ENCODE data around the gene AVPR2. TPM values are rescaled to one million over a fixed set of nuclear protein-coding genes. Genes with fewer than 3 reads are reported as not detected.

AVPR2 gene
- total and polyA plus RNA-seq, 10 of the 15 experiments (the other 5 are each of a cell fraction or from before 2014, with no cell fraction given) = 0.12 to 0.37 TPM; not detected in 8

- no TSS peak for BruUV-seq (replicated peaks)
- Histone ChIP-seq H3K4me3 (no peak overlapping the region), H3K36me3 (ENCODE audit: control insufficient read depth in 2 of 2, insufficient read depth in 2 of 2, low read length in 1 of 2) (no peaks in the 10 kb centered on the region; a peak in 2 of 4 replicates), H3K9me3 (replicated peaks; ENCODE audit: control insufficient read depth, insufficient read depth, low read length) (no peaks in the 10 kb centered on the region), H3K27me3 (replicated peaks in 1 of 2; ENCODE audit: control insufficient read depth in 2 of 2, insufficient read depth in 2 of 2, low read length in 1 of 2) (no peaks in the 10 kb centered on the region), H3K4me1 (ENCODE audit: control insufficient read depth, insufficient read depth, low read length) (no peaks in the 10 kb centered on the region), H3K9ac (ENCODE audit: control insufficient read depth, insufficient read depth, low read length) (no peak overlapping the region), H3K4me2 (ENCODE audit: control insufficient read depth, insufficient read depth) (no peak overlapping the region), H4K20me1 (ENCODE audit: control insufficient read depth, insufficient read depth) (no peaks in the 10 kb centered on the region), H3K79me2 (ENCODE audit: control insufficient read depth, insufficient read depth, low read length) (no peaks in the 10 kb centered on the region), H2AFZ (ENCODE audit: control insufficient read depth, low read depth, low read length) (no peak overlapping the region), H3K27ac (ENCODE audit: control insufficient read depth, insufficient read depth) (no peak overlapping the region)
- ChIA-PET RAD21 (ENCODE audit: unreplicated experiment) (interaction anchor here (0.7 kb wide), 1 partner anchor 126 kb away, joined by 3 read pairs; no protein-coding TSS in a partner anchor), SMC1A (ENCODE audit: uncharacterized antibody, unreplicated experiment) (interaction anchor here (0.6 kb wide), 1 partner anchor 18 kb away, joined by 4 read pairs; no protein-coding TSS in a partner anchor), POLR2A (no interaction called here), CTCF (interaction anchor here (0.9 kb wide), 1 partner anchor 10 kb away, joined by 4 read pairs; no protein-coding TSS in a partner anchor)
- ATAC-seq (no peak), FAIRE-seq (no peak), DNase-seq (ENCODE audit: low read depth, low spot score) (no peak)
- intact Hi-C loops (cut with micrococcal nuclease; ENCODE audit: unreplicated experiment) = no loop called here
- no peak for TF ChIP-seq MAX (IDR thresholded peaks at IDR 0.05; ENCODE audit: low read depth, low read length)
- no peak for TF ChIP-seq SIN3A (IDR thresholded peaks at IDR 0.05; ENCODE audit: low read depth, low read length)
- no peak for TF ChIP-seq CHD1 (IDR thresholded peaks at IDR 0.05; ENCODE audit: low read depth, low read length)
- TF ChIP-seq REST (IDR thresholded peaks at IDR 0.05; ENCODE audit: low read depth, low read length) = no peak
- no peak for TF ChIP-seq SKIL (IDR thresholded peaks at IDR 0.05; ENCODE audit: low read depth, poor library complexity, severe bottlenecking)
- no peak for TF ChIP-seq RBBP5 (conservative IDR thresholded peaks at IDR 0.05)
- TF ChIP-seq E2F4 (IDR thresholded peaks at IDR 0.05; ENCODE audit: low read depth, low read length) = no peak
- TF ChIP-seq SREBF2 (IDR thresholded peaks at IDR 0.05; ENCODE audit: low read length) = no peak
- in situ Hi-C loops (cut with MboI) = no loop called here
- 83% methylated on average over 15 of the region's 17 CpGs for WGBS (ENCODE audit: insufficient coverage, insufficient replicate concordance, low lambda C conversion rate, missing lambda C conversion rate)
Measured at GRCh38 chrX:153913211-153913610, 8.7 kb downstream of the AVPR2 start.
